Activated CD4-positive, alpha-beta T cell treated with anti-CD3 and anti-CD28 coated beads, Interleukin-2, amount 10 ng/mL, durations not matched to agents 24 days and 14 days (primary cell): ENCODE results near the gene C10orf71. TPM values are rescaled to one million over a fixed set of nuclear protein-coding genes. Genes with fewer than 3 reads are reported as not detected.

Source experiments
- DNase-seq: peaks from one replicate; pipeline ENCODE4 v3.0.0; 2022
- H3K27ac Mint-ChIP-seq: one replicate; pipeline ENCODE4 v1.8.0; 2022; ENCODE audit warnings: mild to moderate bottlenecking, mixed read lengths
- H3K27me3 Mint-ChIP-seq: one replicate; pipeline ENCODE4 v1.8.0; 2022; ENCODE audit warnings: mixed read lengths
- H3K36me3 Mint-ChIP-seq: one replicate; pipeline ENCODE4 v1.8.0; 2022; ENCODE audit warnings: low read depth, mild to moderate bottlenecking, mixed read lengths
- H3K4me1 Mint-ChIP-seq: one replicate; pipeline ENCODE4 v1.8.0; 2021; ENCODE audit warnings: mixed read lengths
- H3K4me3 Mint-ChIP-seq: one replicate; pipeline ENCODE4 v1.8.0; 2022; ENCODE audit warnings: mild to moderate bottlenecking, moderate library complexity, mixed read lengths
- H3K9me3 Mint-ChIP-seq: one replicate; pipeline ENCODE4 v1.8.0; 2021; ENCODE audit warnings: mixed read lengths
- intact Hi-C: fragments of 100-400 bp; cut with micrococcal nuclease; formaldehyde crosslinking; loops from one replicate; pipeline ENCODE4 v1.15.1; 2023
- total RNA-seq: library from RNA; stranded (reverse); gene quantifications from 2 replicates; pipeline ENCODE4 v1.2.3, GENCODE V29; 2022

C10orf71 gene
- total RNA-seq, 1 donor from 2014 or later: not detected

DNA sequence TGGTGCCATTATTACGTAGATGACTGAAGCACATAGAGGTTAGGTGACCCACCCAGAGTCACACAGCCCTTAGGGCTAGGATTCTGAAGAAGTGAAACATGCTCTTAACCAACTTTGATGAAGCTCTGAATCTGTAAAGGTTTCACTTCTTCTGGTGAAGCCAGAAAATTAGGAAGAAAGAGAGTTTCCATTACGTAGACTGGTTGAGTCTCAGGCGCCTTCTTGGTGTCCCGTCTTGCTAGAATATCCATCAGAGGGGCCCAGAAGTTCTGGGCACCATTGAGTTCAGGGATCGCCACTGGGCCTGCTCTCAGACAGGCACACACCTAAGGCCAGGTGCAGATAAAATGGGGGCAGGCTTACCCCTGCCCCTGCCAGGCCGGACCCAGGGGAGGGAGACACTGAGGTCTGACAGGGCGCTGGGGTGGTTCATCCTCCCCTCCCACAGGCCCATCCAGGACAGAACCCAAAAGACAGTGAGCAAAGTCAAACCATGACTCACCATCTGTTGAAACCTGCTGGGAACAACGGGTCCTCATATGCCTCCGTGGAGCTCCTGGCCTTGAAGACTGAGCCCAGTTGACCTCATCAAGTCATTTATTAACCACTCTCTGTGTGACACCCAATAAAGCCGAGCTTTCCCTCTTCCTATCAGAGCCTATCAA is 63.8 kb downstream of the C10orf71 start:
- no peak for DNase-seq
- Mint-ChIP-seq H3K27ac (no peak overlapping the region), H3K4me3 (no peak overlapping the region), H3K4me1 (no peaks in the 10 kb centered on the region), H3K27me3 (no peaks in the 10 kb centered on the region), H3K36me3 (no peaks in the 10 kb centered on the region), H3K9me3 (no peaks in the 10 kb centered on the region)
- intact Hi-C loops: no loop called here

GRCh38 chr10:49363309-49364031 is 64.5 kb downstream of the C10orf71 start:
- intact Hi-C loops: no loop called here
- Mint-ChIP-seq H3K27me3 (no peaks in the 10 kb centered on the region), H3K9me3 (no peaks in the 10 kb centered on the region), H3K4me3 (no peak overlapping the region), H3K36me3 (no peaks in the 10 kb centered on the region), H3K27ac (no peak overlapping the region), H3K4me1 (no peaks in the 10 kb centered on the region)
- no peak for DNase-seq

GRCh38 chr10:49364051-49364450 is 65.1 kb downstream of the C10orf71 start:
- Mint-ChIP-seq H3K4me3 (no peak overlapping the region), H3K9me3 (no peaks in the 10 kb centered on the region), H3K27me3 (no peaks in the 10 kb centered on the region), H3K4me1 (no peaks in the 10 kb centered on the region), H3K27ac (no peak overlapping the region), H3K36me3 (no peaks in the 10 kb centered on the region)
- no peak for DNase-seq
- intact Hi-C loops: no loop called here

DNA sequence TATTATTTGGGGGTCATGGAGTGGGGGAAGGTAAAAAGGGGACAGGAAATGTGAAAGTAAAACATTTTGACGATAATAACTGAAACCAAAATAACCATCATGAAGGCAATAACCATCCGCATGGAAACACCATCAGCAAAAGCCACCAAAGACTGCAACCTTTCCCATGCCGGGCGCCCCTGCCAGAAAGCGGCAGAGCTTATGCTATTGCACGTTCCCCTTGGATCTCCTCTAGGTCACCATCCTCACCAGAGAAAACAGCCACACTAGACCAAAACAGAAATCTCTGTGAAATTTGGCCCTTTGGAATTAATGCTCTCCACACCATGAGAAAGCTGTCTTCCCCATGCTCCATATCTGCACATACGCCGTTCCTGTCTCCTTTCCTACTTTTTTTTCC is 65.8 kb downstream of the C10orf71 start:
- intact Hi-C loops: no loop called here
- Mint-ChIP-seq H3K9me3 (no peaks in the 10 kb centered on the region), H3K36me3 (no peaks in the 10 kb centered on the region), H3K27me3 (no peaks in the 10 kb centered on the region), H3K27ac (no peak overlapping the region), H3K4me1 (no peaks in the 10 kb centered on the region), H3K4me3 (no peak overlapping the region)
- DNase-seq: no peak

DNA sequence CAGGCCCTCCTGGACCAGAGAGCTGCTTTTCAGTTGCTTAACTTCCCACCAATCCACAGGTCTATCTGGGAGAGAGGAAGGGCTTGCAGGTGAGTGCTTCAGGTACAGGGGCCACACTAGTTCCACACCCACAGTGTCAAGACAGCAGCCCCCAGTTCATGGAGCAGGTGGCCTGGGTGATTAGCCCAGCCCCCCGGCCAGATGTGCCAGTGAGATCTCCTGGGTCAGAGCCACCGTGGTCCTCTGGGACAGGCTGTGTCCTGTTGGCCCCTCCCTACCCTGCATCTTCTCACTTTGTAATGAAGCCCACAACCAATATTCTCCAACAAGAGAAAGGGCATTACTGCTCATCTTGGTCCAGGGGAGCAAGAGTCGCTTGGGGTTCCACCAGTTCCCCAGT is 66.3 kb downstream of the C10orf71 start:
- Mint-ChIP-seq H3K4me1 (no peaks in the 10 kb centered on the region), H3K4me3 (no peak overlapping the region), H3K36me3 (no peaks in the 10 kb centered on the region), H3K9me3 (no peaks in the 10 kb centered on the region), H3K27me3 (no peaks in the 10 kb centered on the region), H3K27ac (no peak overlapping the region)
- intact Hi-C loops: no loop called here
- no peak for DNase-seq

DNA sequence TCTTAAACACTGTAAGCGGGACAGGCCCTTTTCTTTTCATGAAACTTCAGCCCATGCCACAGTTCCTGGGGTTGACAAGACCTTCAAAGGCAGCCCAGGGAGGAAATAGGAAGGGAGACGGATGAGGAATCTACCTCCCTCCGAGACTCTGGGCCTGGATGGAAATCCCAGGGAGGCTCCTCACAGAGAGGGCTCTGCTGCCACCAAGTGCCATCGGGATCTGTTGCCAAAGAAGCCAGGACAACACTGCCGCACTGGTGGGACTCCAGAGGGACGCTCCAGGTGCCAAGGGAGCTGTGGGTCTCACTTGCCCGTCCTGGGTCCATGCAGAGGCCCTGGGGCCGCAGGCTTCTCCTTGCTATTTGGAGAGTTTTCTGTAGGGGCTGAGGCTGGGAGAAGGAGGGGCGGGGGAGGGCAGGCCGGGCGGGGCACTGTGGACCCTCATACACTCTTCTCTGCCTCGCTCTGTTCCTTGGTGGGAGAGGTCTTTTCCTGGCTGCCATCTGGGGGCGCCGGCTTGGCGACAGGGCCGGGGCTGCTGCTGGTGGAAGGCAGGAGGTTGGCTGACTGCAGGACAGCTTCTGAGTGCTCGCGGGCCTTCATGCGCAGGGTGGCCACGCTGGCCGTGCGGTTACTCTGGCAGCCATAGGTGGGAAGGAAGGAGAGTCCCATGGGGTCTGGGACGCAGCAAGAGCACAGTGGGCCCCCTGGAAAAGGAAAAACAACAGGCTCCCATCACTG is 66.9 kb downstream of the C10orf71 start:
- no peaks in the 10 kb centered on the region for H3K27me3 Mint-ChIP-seq
- H3K9me3 Mint-ChIP-seq: no peaks in the 10 kb centered on the region
- intact Hi-C loops: no loop called here
- H3K4me3 Mint-ChIP-seq: no peak overlapping the region
- no peaks in the 10 kb centered on the region for H3K4me1 Mint-ChIP-seq
- H3K27ac Mint-ChIP-seq: no peak overlapping the region
- H3K36me3 Mint-ChIP-seq: no peaks in the 10 kb centered on the region
- no peak for DNase-seq

DNA sequence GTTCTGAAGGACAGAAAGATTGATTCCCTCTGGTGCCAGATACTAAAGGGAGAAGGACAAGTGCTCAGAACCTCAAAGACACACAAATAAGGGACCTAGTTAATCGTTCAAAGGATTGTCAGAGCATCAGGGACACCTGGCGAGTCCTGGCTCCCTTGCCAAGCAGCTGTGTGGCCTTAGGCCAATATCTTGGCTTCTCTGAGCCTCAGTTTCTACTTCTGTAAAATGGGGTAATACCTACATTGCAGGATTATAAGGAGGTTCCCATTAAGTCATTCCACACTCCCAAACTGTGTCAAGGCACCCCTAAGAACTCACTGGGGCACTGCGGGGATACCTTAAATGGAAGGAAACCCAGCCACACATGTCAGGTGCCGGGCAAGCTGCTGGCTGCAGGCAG is 67.5 kb downstream of the C10orf71 start:
- Mint-ChIP-seq H3K36me3 (no peaks in the 10 kb centered on the region), H3K4me1 (no peaks in the 10 kb centered on the region), H3K27ac (no peak overlapping the region), H3K4me3 (no peak overlapping the region), H3K27me3 (no peaks in the 10 kb centered on the region), H3K9me3 (no peaks in the 10 kb centered on the region)
- intact Hi-C loops: no loop called here
- no peak for DNase-seq

DNA sequence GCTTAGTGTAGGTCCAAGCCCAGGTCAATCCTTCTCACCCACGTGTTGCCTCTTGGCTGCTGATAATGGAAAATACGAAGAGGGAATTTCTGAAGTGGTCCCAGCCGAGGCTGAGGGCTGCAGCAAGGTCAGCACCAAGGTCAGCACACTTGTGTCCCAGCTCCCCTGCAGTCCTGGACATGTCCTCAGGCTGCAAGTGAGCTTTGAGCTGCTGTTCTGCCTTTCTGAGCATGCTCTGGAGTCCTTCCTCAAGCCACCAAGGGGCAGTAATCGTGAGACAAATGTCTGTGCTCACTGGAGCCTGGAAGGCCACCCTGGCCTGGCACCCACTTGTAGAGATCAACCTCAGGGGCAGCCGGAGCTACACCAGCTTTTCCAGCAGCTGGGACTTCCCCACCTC is 68.6 kb downstream of the C10orf71 start:
- DNase-seq: no peak
- H3K4me3 Mint-ChIP-seq: no peak overlapping the region
- H3K27ac Mint-ChIP-seq: no peak overlapping the region
- H3K36me3 Mint-ChIP-seq: no peaks in the 10 kb centered on the region
- intact Hi-C loops: no loop called here
- H3K4me1 Mint-ChIP-seq: no peaks in the 10 kb centered on the region
- H3K27me3 Mint-ChIP-seq: peaks cover 2% of the 10 kb centered on the region
- no peaks in the 10 kb centered on the region for H3K9me3 Mint-ChIP-seq

DNA sequence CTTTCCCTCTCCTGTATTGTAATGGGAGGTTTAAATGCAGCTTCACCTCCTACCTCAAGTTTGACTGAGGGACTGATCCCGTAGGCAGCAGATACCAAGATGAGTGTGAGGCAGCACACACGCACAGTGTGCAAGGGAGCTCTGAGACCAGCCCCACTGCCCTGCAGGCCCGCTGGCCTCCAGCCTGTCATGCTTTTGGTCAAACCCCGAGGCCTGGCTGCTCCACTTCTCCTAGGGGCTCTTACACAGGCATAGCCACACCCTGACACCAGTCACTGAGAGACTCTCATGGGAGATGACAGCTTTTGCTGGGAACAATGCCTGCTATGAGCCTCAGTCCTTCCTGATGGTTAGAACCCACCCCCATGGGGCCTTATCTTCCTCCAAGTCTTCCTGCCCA is 69.3 kb downstream of the C10orf71 start:
- H3K9me3 Mint-ChIP-seq: no peaks in the 10 kb centered on the region
- no peaks in the 10 kb centered on the region for H3K4me1 Mint-ChIP-seq
- H3K27ac Mint-ChIP-seq: no peak overlapping the region
- H3K4me3 Mint-ChIP-seq: no peak overlapping the region
- no peak for DNase-seq
- intact Hi-C loops: no loop called here
- no peaks in the 10 kb centered on the region for H3K36me3 Mint-ChIP-seq
- peaks cover 3% of the 10 kb centered on the region for H3K27me3 Mint-ChIP-seq

DNA sequence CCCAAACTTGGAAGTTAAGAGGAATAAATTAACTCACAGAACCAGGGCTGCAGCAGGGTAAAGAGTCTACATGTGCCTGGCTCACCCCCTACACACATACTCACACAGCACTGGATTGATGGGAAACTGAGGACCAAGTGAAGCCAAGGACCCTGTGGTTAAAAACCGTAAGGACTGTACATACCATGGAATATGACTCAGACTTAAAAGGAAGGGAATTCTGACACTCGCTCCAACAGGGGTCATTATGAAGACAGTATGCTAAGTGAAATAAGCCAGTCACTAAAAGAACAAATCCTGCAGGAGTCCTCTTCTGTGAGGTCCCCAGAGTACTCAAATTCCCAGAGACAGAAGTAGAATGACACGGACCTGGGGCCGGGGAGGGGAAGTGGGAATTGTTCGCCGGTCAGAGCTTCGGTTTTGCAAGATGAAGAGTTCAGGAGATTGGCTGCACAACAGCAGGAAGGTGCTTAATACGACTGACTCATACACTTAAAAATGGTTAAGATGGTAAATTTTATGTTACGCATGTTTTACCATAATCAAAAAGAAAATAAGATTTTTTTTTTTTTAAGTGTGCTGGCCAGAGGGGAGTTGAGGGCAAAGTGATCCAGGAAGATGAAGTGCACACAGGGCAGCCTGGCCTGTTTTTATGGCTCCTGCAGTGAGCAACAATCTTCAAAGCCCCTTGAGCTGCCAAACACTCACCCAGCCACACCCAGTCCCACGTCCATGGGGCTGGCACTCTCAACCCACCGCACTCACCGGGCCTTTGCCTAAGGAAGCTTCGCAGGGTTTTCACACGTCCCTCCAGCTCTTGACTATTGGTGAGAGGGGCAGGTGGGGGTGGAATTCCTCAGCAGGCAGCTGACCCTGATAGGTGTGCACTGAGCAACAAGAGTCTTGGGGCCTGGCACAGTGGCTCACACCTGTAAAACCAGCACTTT is 70.5 kb downstream of the C10orf71 start:
- intact Hi-C loops: no loop called here
- peaks cover 8% of the 10 kb centered on the region for H3K27me3 Mint-ChIP-seq
- H3K27ac Mint-ChIP-seq: no peak overlapping the region
- no peak for DNase-seq
- H3K4me1 Mint-ChIP-seq: no peaks in the 10 kb centered on the region
- H3K9me3 Mint-ChIP-seq: no peaks in the 10 kb centered on the region
- no peaks in the 10 kb centered on the region for H3K36me3 Mint-ChIP-seq
- no peak overlapping the region for H3K4me3 Mint-ChIP-seq

- intact Hi-C loops: no loop called here
- DNase-seq: no peak
- Mint-ChIP-seq H3K4me1 (no peaks in the 10 kb centered on the region), H3K27me3 (peaks cover 11% of the 10 kb centered on the region), H3K27ac (no peak overlapping the region), H3K9me3 (no peaks in the 10 kb centered on the region), H3K4me3 (no peak overlapping the region), H3K36me3 (no peaks in the 10 kb centered on the region)
These were observed 71.5 kb downstream of the C10orf71 start for GRCh38 chr10:49370326-49371100.

- no peaks in the 10 kb centered on the region for H3K9me3 Mint-ChIP-seq
- H3K4me3 Mint-ChIP-seq: no peak overlapping the region
- no peaks in the 10 kb centered on the region for H3K4me1 Mint-ChIP-seq
- intact Hi-C loops: no loop called here
- no peak overlapping the region for H3K27ac Mint-ChIP-seq
- no peak for DNase-seq
- peaks cover 12% of the 10 kb centered on the region for H3K27me3 Mint-ChIP-seq
- no peaks in the 10 kb centered on the region for H3K36me3 Mint-ChIP-seq
These were observed 73.0 kb downstream of the C10orf71 start for GRCh38 chr10:49371967-49372366.

DNA sequence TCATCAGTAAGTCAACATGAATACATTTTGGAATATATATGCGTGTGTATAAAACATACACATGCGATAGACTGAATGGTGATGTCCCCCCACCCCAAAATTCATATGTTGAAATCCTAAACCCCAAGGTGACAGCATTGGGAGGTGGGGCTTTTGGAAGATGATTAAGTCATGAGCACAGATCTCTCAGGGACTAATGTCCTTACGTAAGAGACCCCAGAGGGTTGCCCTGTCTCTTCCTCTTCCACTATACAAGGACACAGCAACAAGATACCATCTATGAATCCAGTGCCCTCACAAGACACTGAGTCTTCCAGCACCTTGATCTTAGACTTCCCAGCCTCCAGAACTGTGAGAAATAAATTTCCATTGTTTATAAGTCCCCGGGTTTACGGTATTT is 74.4 kb downstream of the C10orf71 start:
- Mint-ChIP-seq H3K36me3 (no peaks in the 10 kb centered on the region), H3K4me1 (no peaks in the 10 kb centered on the region), H3K9me3 (no peaks in the 10 kb centered on the region), H3K27ac (no peak overlapping the region), H3K27me3 (peaks cover 14% of the 10 kb centered on the region), H3K4me3 (no peak overlapping the region)
- intact Hi-C loops: no loop called here
- DNase-seq: no peak
